ENCODE measurements around the gene GNB2. TPM values are rescaled to one million over a fixed set of nuclear protein-coding genes. Genes with fewer than 3 reads are reported as not detected.

The GNB2 gene
- total and polyA plus RNA-seq, 2 of the 13 experiments (the other 11 are each of a cell fraction or from before 2014, with no cell fraction given): 48.3 to 67.1 TPM

DNA sequence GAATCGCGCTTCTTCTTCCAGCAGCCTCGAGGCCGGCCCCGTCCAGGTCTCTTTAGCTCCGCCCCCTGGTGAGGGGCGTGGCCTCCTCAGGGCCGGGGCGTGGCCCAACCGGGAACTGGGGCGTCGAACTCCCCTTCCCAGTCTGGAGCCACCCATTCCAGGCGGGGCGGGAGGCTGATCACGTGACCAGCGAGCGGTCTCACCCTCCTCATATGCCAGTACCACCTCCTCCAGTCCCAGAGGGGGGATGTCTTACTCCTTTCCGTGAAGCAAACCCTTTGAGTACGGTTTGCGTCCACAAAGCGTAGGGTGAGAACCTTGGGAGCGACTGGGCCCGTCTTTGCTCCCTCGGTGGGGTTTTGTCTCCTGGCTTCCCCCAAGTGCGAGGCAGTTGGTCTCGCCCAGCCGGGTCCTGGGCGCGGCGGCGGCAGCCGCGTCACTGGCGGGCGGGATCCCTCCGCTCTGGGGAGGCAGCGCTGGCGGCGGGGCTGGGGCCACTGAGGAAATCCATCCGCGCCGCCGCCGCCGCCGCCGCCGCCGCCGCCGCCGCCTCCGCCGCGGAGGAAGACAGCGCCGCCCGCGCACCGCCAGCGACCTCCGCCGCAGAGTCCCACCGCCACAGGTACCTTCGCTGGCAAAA lies at the start of gene GNB2 (continued):
- TF ChIP-seq MEIS2 (CRISPR knock-in tag; IDR thresholded peaks at IDR 0.05) (peak; percentile 59), ZSCAN22 (CRISPR knock-in tag; IDR thresholded peaks at IDR 0.05) (no peak), ZNF782 (CRISPR knock-in tag; IDR thresholded peaks at IDR 0.05; ENCODE audit: borderline replicate concordance) (no peak; the same call in 1 of the 2 replicates), THYN1 (CRISPR knock-in tag; IDR thresholded peaks at IDR 0.05; ENCODE audit: borderline replicate concordance, low read depth) (no peak), ZNF746 (CRISPR knock-in tag; IDR thresholded peaks at IDR 0.05) (peak; percentile 44; the same call in 1 of the 2 replicates), STAT5B (CRISPR knock-in tag; IDR thresholded peaks at IDR 0.05) (no peak), RAD51 (IDR thresholded peaks at IDR 0.05; ENCODE audit: borderline replicate concordance) (peak; percentile 99), FOXK2 (IDR thresholded peaks at IDR 0.05) (peak; percentile 99), SAP130 (CRISPR knock-in tag; IDR thresholded peaks at IDR 0.05; ENCODE audit: low read depth) (peak; percentile 79), SIX4 (CRISPR knock-in tag; IDR thresholded peaks at IDR 0.05) (no peak), KDM5A (IDR thresholded peaks at IDR 0.05; ENCODE audit: borderline replicate concordance, low read length) (peak; percentile 46; the same call in 1 of the 2 replicates), ZFP90 (CRISPR knock-in tag; IDR thresholded peaks at IDR 0.05; ENCODE audit: borderline replicate concordance) (no peak), GZF1 (CRISPR knock-in tag; IDR thresholded peaks at IDR 0.05) (no peak; the same call in 1 of the 2 replicates), ZNF670 (CRISPR knock-in tag; IDR thresholded peaks at IDR 0.05; ENCODE audit: borderline replicate concordance) (0 out of 2 replicates have a peak, but pooled peaks have one; percentile 63), ZNF274 (CRISPR knock-in tag; IDR thresholded peaks at IDR 0.05) (no peak; the same call in 1 of the 2 replicates), SP1 (IDR thresholded peaks at IDR 0.05) (no peak), SP1 (CRISPR knock-in tag; IDR thresholded peaks at IDR 0.05) (peak; percentile 69), ATM (IDR thresholded peaks at IDR 0.05; ENCODE audit: borderline replicate concordance) (no peak), HMG20B (CRISPR knock-in tag; conservative IDR thresholded peaks at IDR 0.05) (no peak), SKI (IDR thresholded peaks at IDR 0.05; ENCODE audit: partially characterized antibody) (peak; percentile 96), ZNF589 (CRISPR knock-in tag; conservative IDR thresholded peaks at IDR 0.05) (peak; percentile 81; the same call in 1 of the 2 replicates)
- TF ChIP-seq, protein P1, sequence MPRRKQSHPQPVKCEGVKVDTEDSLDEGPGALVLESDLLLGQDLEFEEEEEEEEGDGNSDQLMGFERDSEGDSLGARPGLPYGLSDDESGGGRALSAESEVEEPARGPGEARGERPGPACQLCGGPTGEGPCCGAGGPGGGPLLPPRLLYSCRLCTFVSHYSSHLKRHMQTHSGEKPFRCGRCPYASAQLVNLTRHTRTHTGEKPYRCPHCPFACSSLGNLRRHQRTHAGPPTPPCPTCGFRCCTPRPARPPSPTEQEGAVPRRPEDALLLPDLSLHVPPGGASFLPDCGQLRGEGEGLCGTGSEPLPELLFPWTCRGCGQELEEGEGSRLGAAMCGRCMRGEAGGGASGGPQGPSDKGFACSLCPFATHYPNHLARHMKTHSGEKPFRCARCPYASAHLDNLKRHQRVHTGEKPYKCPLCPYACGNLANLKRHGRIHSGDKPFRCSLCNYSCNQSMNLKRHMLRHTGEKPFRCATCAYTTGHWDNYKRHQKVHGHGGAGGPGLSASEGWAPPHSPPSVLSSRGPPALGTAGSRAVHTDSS (CRISPR knock-in tag; conservative IDR thresholded peaks at IDR 0.05): no peak
- TF ChIP-seq, protein P2, sequence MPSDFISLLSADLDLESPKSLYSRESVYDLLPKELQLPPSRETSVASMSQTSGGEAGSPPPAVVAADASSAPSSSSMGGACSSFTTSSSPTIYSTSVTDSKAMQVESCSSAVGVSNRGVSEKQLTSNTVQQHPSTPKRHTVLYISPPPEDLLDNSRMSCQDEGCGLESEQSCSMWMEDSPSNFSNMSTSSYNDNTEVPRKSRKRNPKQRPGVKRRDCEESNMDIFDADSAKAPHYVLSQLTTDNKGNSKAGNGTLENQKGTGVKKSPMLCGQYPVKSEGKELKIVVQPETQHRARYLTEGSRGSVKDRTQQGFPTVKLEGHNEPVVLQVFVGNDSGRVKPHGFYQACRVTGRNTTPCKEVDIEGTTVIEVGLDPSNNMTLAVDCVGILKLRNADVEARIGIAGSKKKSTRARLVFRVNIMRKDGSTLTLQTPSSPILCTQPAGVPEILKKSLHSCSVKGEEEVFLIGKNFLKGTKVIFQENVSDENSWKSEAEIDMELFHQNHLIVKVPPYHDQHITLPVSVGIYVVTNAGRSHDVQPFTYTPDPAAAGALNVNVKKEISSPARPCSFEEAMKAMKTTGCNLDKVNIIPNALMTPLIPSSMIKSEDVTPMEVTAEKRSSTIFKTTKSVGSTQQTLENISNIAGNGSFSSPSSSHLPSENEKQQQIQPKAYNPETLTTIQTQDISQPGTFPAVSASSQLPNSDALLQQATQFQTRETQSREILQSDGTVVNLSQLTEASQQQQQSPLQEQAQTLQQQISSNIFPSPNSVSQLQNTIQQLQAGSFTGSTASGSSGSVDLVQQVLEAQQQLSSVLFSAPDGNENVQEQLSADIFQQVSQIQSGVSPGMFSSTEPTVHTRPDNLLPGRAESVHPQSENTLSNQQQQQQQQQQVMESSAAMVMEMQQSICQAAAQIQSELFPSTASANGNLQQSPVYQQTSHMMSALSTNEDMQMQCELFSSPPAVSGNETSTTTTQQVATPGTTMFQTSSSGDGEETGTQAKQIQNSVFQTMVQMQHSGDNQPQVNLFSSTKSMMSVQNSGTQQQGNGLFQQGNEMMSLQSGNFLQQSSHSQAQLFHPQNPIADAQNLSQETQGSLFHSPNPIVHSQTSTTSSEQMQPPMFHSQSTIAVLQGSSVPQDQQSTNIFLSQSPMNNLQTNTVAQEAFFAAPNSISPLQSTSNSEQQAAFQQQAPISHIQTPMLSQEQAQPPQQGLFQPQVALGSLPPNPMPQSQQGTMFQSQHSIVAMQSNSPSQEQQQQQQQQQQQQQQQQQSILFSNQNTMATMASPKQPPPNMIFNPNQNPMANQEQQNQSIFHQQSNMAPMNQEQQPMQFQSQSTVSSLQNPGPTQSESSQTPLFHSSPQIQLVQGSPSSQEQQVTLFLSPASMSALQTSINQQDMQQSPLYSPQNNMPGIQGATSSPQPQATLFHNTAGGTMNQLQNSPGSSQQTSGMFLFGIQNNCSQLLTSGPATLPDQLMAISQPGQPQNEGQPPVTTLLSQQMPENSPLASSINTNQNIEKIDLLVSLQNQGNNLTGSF (CRISPR knock-in tag; IDR thresholded peaks at IDR 0.05): no peak
- TF ChIP-seq, protein P3, sequence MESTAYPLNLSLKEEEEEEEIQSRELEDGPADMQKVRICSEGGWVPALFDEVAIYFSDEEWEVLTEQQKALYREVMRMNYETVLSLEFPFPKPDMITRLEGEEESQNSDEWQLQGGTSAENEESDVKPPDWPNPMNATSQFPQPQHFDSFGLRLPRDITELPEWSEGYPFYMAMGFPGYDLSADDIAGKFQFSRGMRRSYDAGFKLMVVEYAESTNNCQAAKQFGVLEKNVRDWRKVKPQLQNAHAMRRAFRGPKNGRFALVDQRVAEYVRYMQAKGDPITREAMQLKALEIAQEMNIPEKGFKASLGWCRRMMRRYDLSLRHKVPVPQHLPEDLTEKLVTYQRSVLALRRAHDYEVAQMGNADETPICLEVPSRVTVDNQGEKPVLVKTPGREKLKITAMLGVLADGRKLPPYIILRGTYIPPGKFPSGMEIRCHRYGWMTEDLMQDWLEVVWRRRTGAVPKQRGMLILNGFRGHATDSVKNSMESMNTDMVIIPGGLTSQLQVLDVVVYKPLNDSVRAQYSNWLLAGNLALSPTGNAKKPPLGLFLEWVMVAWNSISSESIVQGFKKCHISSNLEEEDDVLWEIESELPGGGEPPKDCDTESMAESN (CRISPR knock-in tag; conservative IDR thresholded peaks at IDR 0.05): peak; percentile 23; the same call in 1 of the 2 replicates
